K562 (cell line): ENCODE data around the gene NBPF20. TPM values are rescaled to one million over a fixed set of nuclear protein-coding genes. Genes with fewer than 3 reads are reported as not detected.
"Not testable (repeated sequence)": the region's sequence is repeated elsewhere in the genome, so short reads cannot be mapped to it uniquely, and the experiment has no call there.

Source experiments
- ATAC-seq: fragments of 200-7000 bp; cut with Tn5 transposase; 3 replicates; pipeline ENCODE4 v1.9.1; 2020; ENCODE audit warnings: moderate library complexity
- BruUV-seq: library from RNA; stranded (reverse); fragments of 400-500 nt; replicated peaks from 2 replicates; lab custom pipeline; 2021; lab: Mats Ljungman, UMichigan
- CTCF ChIA-PET: fragments of 300-600 bp; formaldehyde crosslinking; extraction: SDS; loops from one replicate; lab custom pipeline; 2021; ENCODE audit warnings: low intra/inter-chr PET ratio; lab: Yijun Ruan, JAX
- POLR2A ChIA-PET: fragments of 300-600, 350-650 bp; sonication (Branson Sonifier 250); formaldehyde crosslinking; extraction: SDS; loops from one replicate; lab custom pipeline; 2021; ENCODE audit warnings: antibody characterized with exemption, inconsistent platforms; lab: Yijun Ruan, JAX
- DNase-seq, 4 experiments: peaks; one replicate each; pipeline versions ENCODE4 v3.0.0 to v3.0.0-alpha.2; 2011 to 2018; ENCODE audit warnings: low spot score in 3 of 4, mixed read lengths in 3 of 4; ENCODE audit errors: extremely low read depth in 1 of 4
- FAIRE-seq: peaks from 2 replicates; lab custom pipeline; 2011; peaks lifted over from hg19 to GRCh38; lab: Jason Lieb, UNC
- H2AFZ ChIP-seq: 2 replicates; pipeline ENCODE4 v1.6.0; 2011; ENCODE audit warnings: low read depth, low read length, control low read depth, inconsistent platforms
- H3K27ac ChIP-seq: fragments of 200-600 bp; 3 replicates; pipeline ENCODE4 v1.8.0; 2011; ENCODE audit warnings: low read depth, mild to moderate bottlenecking, control low read depth, inconsistent platforms, low read length, moderate library complexity, mixed read lengths; ENCODE audit errors: extremely low read depth
- H3K27me3 ChIP-seq, 2 experiments: fragments of 300-600 bp in 1 of 2; 2 replicates in 1 of 2; 3 replicates in 1 of 2; pipeline versions ENCODE4 v1.6.0 to v1.8.0; 2011; ENCODE audit warnings: inconsistent platforms in 2 of 2, low read length in 2 of 2, mild to moderate bottlenecking in 1 of 2, mixed read lengths in 1 of 2, moderate library complexity in 1 of 2; ENCODE audit not compliant: control insufficient read depth in 2 of 2, insufficient read depth in 2 of 2
- H3K36me3 ChIP-seq: fragments of 300-600 bp; 3 replicates; pipeline ENCODE4 v1.8.0; 2011; ENCODE audit warnings: mild to moderate bottlenecking, low read length, inconsistent platforms; ENCODE audit not compliant: control insufficient read depth, insufficient read depth
- H3K4me1 ChIP-seq, 2 experiments: fragments of 200-600 bp in 1 of 2; replicated peaks in 1 of 2; 2 replicates in 1 of 2; 3 replicates in 1 of 2; pipeline versions ENCODE4 v1.5.1 to v1.8.0; 2011; ENCODE audit warnings: inconsistent platforms in 2 of 2, low read length in 2 of 2, mild to moderate bottlenecking in 1 of 2, mixed read lengths in 1 of 2, moderate library complexity in 1 of 2; ENCODE audit not compliant: control insufficient read depth in 2 of 2, insufficient read depth in 2 of 2
- H3K4me2 ChIP-seq: 2 replicates; pipeline ENCODE4 v1.6.1; 2011; ENCODE audit warnings: low read length, control low read depth, inconsistent platforms, mixed read lengths; ENCODE audit not compliant: insufficient read depth
- H3K4me3 ChIP-seq: fragments of 200-600 bp; sonication (generic), shearing (Covaris generic); 2 replicates; pipeline ENCODE4 v1.5.1; 2016; ENCODE audit warnings: control low read depth, inconsistent platforms
- H3K79me2 ChIP-seq: fragments of 200-600 bp; 3 replicates; pipeline ENCODE4 v1.8.0; 2011; ENCODE audit warnings: low read length, inconsistent platforms; ENCODE audit not compliant: control insufficient read depth, insufficient read depth
- H3K9ac ChIP-seq, 2 experiments: 2 replicates each; pipeline versions ENCODE4 v1.6.0 to v1.6.1; 2011; ENCODE audit warnings: low read depth in 2 of 2, low read length in 2 of 2, control low read depth in 1 of 2, inconsistent platforms in 1 of 2, mild to moderate bottlenecking in 1 of 2, mixed read lengths in 1 of 2; ENCODE audit not compliant: insufficient read depth in 1 of 2
- H3K9me1 ChIP-seq: one replicate; pipeline ENCODE4 v1.6.0; 2011; ENCODE audit warnings: inconsistent platforms, mild to moderate bottlenecking, low read length, moderate library complexity; ENCODE audit not compliant: control insufficient read depth, insufficient read depth
- H3K9me3 ChIP-seq: replicated peaks from 2 replicates; pipeline ENCODE4 v1.5.1; 2011; ENCODE audit warnings: low read depth, low read length, inconsistent platforms; ENCODE audit not compliant: control insufficient read depth, insufficient read depth
- H4K20me1 ChIP-seq: replicated peaks from 2 replicates; pipeline ENCODE4 v1.6.1; 2011; ENCODE audit warnings: low read length, inconsistent platforms, mixed read lengths; ENCODE audit not compliant: control insufficient read depth, insufficient read depth
- EHMT2 ChIP-seq: fragments of 450-650 bp; IDR thresholded peaks from 2 replicates; pipeline ENCODE4 v1.6.1; 2018; ENCODE audit warnings: antibody characterized with exemption
- MIER1 ChIP-seq: fragments of 450-650 bp; IDR thresholded peaks from 2 replicates; pipeline ENCODE4 v1.6.1; 2016; ENCODE audit warnings: antibody characterized with exemption, mild to moderate bottlenecking, low read depth
- WGBS: fragments of 100-300 bp; shearing (Covaris generic); methylation state at CpG from one replicate; pipeline ENCODE4 v1.1.6; 2016; ENCODE audit warnings: low coverage, mixed read lengths; ENCODE audit not compliant: insufficient coverage; ENCODE audit errors: missing lambda C conversion rate; 5-methylcytosine and 5-hydroxymethylcytosine counted together
- in situ Hi-C: fragments of 300-500 bp; cut with MboI; formaldehyde crosslinking; loops from 4 replicates; pipeline ENCODE4 v1.15.0; 2018; ENCODE audit warnings: inconsistent platforms, mixed read lengths
- intact Hi-C: fragments of 100-400 bp; cut with micrococcal nuclease; formaldehyde crosslinking; loops from 2 replicates; pipeline ENCODE4 v1.14.2; 2022
- polyA plus RNA-seq, 8 experiments: library from polyadenylated mRNA; depleted of rRNA in 4 of 8; stranded (reverse) in 5 of 8; unstranded in 3 of 8; fragments of >200 nt; fragmentation: Nextera tagmentation in 2 of 8; fragmentation: Illumina TruSeq in 1 of 8; extraction: Ambion mirVana in 2 of 8; extraction: Trizol in 1 of 8; gene quantifications; 2 replicates each; pipeline versions ENCODE4 v1.2.1 to v1.2.3, GENCODE V29; 2011 to 2014; ENCODE audit warnings: inconsistent platforms in 1 of 8, missing spikeins in 1 of 8
- total RNA-seq, 7 experiments: library from RNA; depleted of rRNA in 6 of 7; stranded (reverse); fragments of >200 nt in 6 of 7; fragmentation: Illumina TruSeq in 2 of 7; extraction: Trizol in 2 of 7; gene quantifications; 2 replicates each; pipeline versions ENCODE4 v1.2.1 to v1.2.3, GENCODE V29; 2011 to 2021; ENCODE audit warnings: low replicate concordance in 1 of 7
- TF ChIP-seq, protein P1 (sequence below), 2 experiments: fragments of 450-650 bp; formaldehyde crosslinking in 1 of 2; IDR thresholded peaks; 2 replicates each; pipeline versions ENCODE4 v1.4.0 to v1.6.1; 2014 to 2020; ENCODE audit warnings: mild to moderate bottlenecking in 2 of 2, borderline replicate concordance in 1 of 2, low read depth in 1 of 2

Gene NBPF20
- total and polyA plus RNA-seq, 9 of the 15 experiments (the other 6 are each of a cell fraction or from before 2014, with no cell fraction given), result 0.38 to 2.7 (median 1.00) TPM

DNA sequence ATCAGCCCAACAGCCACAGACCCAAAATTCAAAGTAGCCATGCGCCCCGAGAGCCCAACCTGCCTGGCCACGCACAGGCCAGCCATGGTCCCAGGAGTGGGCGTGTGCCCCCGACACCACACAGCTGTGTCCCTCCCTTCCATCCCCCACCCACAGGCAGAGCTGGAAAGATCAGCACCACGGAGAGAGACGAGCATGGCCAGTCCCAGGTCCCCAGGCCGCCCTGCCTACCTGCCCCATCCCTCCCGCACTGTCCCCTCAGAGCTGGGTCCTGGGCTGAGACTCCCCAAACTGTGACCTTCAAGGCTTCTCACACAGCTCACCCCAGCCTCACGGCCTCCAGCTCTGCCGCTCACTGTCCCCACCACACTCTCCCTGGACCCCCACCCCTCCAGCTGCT is 19.8 kb upstream of the NBPF20 start:
- intact Hi-C loops, H3K9ac ChIP-seq, H3K27ac ChIP-seq, H3K27me3 ChIP-seq, FAIRE-seq, H3K4me1 ChIP-seq, CTCF ChIA-PET, H3K4me2 ChIP-seq, H3K36me3 ChIP-seq, H4K20me1 ChIP-seq, H3K79me2 ChIP-seq, H3K4me3 ChIP-seq, POLR2A ChIA-PET, in situ Hi-C loops, H3K9me1 ChIP-seq, H2AFZ ChIP-seq, H3K9me3 ChIP-seq, BruUV-seq, DNase-seq: not testable (repeated sequence)
- ATAC-seq, result peak; percentile 84
- TF ChIP-seq MIER1, result peak; percentile 68; the same call in 1 of the 2 replicates
- TF ChIP-seq EHMT2, result peak; percentile 68; the same call in 1 of the 2 replicates
- TF ChIP-seq, protein P1, sequence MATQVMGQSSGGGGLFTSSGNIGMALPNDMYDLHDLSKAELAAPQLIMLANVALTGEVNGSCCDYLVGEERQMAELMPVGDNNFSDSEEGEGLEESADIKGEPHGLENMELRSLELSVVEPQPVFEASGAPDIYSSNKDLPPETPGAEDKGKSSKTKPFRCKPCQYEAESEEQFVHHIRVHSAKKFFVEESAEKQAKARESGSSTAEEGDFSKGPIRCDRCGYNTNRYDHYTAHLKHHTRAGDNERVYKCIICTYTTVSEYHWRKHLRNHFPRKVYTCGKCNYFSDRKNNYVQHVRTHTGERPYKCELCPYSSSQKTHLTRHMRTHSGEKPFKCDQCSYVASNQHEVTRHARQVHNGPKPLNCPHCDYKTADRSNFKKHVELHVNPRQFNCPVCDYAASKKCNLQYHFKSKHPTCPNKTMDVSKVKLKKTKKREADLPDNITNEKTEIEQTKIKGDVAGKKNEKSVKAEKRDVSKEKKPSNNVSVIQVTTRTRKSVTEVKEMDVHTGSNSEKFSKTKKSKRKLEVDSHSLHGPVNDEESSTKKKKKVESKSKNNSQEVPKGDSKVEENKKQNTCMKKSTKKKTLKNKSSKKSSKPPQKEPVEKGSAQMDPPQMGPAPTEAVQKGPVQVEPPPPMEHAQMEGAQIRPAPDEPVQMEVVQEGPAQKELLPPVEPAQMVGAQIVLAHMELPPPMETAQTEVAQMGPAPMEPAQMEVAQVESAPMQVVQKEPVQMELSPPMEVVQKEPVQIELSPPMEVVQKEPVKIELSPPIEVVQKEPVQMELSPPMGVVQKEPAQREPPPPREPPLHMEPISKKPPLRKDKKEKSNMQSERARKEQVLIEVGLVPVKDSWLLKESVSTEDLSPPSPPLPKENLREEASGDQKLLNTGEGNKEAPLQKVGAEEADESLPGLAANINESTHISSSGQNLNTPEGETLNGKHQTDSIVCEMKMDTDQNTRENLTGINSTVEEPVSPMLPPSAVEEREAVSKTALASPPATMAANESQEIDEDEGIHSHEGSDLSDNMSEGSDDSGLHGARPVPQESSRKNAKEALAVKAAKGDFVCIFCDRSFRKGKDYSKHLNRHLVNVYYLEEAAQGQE (IDR thresholded peaks at IDR 0.05; ENCODE audit: borderline replicate concordance), result peak; percentile 86
- TF ChIP-seq, protein P1 (CRISPR knock-in tag; IDR thresholded peaks at IDR 0.05; ENCODE audit: low read depth), result not testable (repeated sequence)
- 0% methylated on average over 2 of the region's 11 CpGs for WGBS
